ENCODE results near the gene PXN. TPM values are rescaled to one million over a fixed set of nuclear protein-coding genes. Genes with fewer than 3 reads are reported as not detected.

PXN gene
- total and polyA plus RNA-seq, 4 experiments from 2014 or later, result 81.7 to 126 (median 112) TPM

DNA sequence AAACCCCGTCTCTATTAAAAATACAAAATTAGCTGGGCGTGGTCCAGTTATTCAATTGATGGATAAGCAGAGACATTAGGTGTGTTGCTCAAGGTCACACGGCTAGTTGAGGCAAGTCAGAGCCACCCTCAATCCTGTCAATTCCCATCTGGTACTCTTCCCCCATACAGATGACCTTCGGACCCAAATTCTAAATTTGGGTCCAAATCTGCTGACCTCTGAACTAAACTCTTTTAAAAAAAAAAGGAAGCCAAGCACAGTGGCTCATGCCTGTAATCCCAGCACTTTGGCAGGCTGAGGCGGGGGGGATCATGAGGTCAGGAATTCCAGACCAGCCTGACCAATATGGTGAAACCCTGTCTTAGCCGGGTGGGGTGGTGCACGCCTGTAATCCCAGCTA is 94.9 kb downstream of the PXN start:
- H3K27ac Mint-ChIP-seq, result no peak overlapping the region
- Histone ChIP-seq H3K9me3 (ENCODE audit: control insufficient read depth in 1 of 2, low read length in 2 of 2) (no peaks in the 10 kb centered on the region), H3K27ac (ENCODE audit: low read depth, low read length) (no peak overlapping the region), H3K4me3 (ENCODE audit: low read length in 2 of 2) (no peak overlapping the region), H3K27me3 (ENCODE audit: insufficient read depth, low read length) (no peaks in the 10 kb centered on the region), H3K36me3 (ENCODE audit: insufficient read depth, low read length) (peaks cover 58% of the 10 kb centered on the region), H3K4me1 (ENCODE audit: insufficient read depth, low read length) (no peaks in the 10 kb centered on the region)
- ChIA-PET POLR2A (ENCODE audit: partially characterized antibody) (no interaction called here), CTCF (ENCODE audit: partially characterized antibody) (no interaction called here)
- peaks cover 45 to 63% of the 10 kb centered on the region in 2 donors for H3K36me3 Mint-ChIP-seq
- H3K4me3 Mint-ChIP-seq, result no peak overlapping the region
- no peak for DNase-seq
- intact Hi-C loops (cut with micrococcal nuclease), result no loop called here
- H3K27me3 Mint-ChIP-seq, result no peaks in the 10 kb centered on the region
- H3K4me1 Mint-ChIP-seq, result no peaks in the 10 kb centered on the region
- H3K9me3 Mint-ChIP-seq, result peaks cover 0 to 2% (median 0%) of the 10 kb centered on the region in 8 donors

DNA sequence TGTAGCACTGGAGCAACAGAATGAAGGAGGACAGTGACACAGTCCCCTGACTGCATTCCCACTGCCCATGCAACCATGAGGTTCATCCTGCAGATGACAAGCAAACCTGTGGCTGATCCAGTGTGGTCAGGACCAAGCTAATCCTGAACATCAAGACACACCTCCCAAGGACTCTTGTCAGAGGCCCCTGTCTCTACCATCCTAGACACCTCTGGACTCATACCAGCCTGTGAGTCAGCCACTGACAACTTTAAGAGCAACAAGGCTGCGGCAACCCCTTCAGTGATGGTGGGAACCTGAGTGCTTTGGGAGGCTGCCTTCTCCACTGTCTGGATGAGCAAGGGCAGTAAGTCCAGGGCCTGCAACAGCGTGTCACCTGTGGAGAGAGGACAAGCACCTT is 95.6 kb downstream of the PXN start:
- no peaks in the 10 kb centered on the region for H3K27me3 Mint-ChIP-seq
- peaks cover 38 to 59% of the 10 kb centered on the region in 2 donors for H3K36me3 Mint-ChIP-seq
- no peak overlapping the region for H3K27ac ChIP-seq (ENCODE audit: low read depth, low read length)
- ChIA-PET CTCF (ENCODE audit: partially characterized antibody) (no interaction called here), POLR2A (ENCODE audit: partially characterized antibody) (no interaction called here)
- peaks cover 0 to 2% (median 0%) of the 10 kb centered on the region in 8 donors for H3K9me3 Mint-ChIP-seq
- intact Hi-C loops (cut with micrococcal nuclease), result no loop called here
- H3K4me1 Mint-ChIP-seq, result no peaks in the 10 kb centered on the region
- H3K36me3 ChIP-seq (ENCODE audit: insufficient read depth, low read length), result peaks cover 51% of the 10 kb centered on the region
- no peak overlapping the region for H3K4me3 ChIP-seq (ENCODE audit: low read length in 2 of 2)
- H3K4me3 Mint-ChIP-seq, result no peak overlapping the region
- H3K27ac Mint-ChIP-seq, result no peak overlapping the region
- no peaks in the 10 kb centered on the region for H3K9me3 ChIP-seq (ENCODE audit: control insufficient read depth in 1 of 2, low read length in 2 of 2)
- H3K4me1 ChIP-seq (ENCODE audit: insufficient read depth, low read length), result no peaks in the 10 kb centered on the region
- DNase-seq, result no peak
- H3K27me3 ChIP-seq (ENCODE audit: insufficient read depth, low read length), result no peaks in the 10 kb centered on the region

DNA sequence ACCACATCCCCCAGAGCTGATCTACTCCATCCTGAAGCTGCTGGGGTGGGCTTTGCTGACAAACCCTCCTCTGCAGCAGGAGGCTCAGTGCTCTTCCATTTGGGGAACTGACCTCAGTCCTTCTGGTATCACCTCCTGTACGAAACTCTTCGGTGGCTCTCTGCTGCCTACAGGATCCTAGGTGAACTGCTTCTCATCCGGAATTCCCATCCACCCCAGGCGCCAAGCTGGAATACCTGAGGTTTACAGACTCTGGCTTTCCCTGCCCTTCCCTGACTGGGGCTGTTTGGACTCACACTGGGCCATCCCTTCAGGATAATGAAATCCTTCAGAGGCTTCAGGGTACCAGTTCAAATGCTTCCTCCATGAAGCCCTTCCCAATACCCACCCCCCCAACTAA is 97.2 kb downstream of the PXN start:
- H3K36me3 ChIP-seq (ENCODE audit: insufficient read depth, low read length), result peaks cover 55% of the 10 kb centered on the region
- no peak overlapping the region for H3K27ac Mint-ChIP-seq
- H3K9me3 ChIP-seq (ENCODE audit: control insufficient read depth in 1 of 2, low read length in 2 of 2), result no peaks in the 10 kb centered on the region
- no peaks in the 10 kb centered on the region for H3K27me3 ChIP-seq (ENCODE audit: insufficient read depth, low read length)
- H3K4me3 ChIP-seq (ENCODE audit: low read length in 2 of 2), result no peak overlapping the region
- H3K4me1 Mint-ChIP-seq, result no peaks in the 10 kb centered on the region
- H3K27ac ChIP-seq (ENCODE audit: low read depth, low read length), result no peak overlapping the region
- intact Hi-C loops (cut with micrococcal nuclease), result no loop called here
- peaks cover 34 to 60% of the 10 kb centered on the region in 2 donors for H3K36me3 Mint-ChIP-seq
- no peaks in the 10 kb centered on the region for H3K9me3 Mint-ChIP-seq
- H3K4me3 Mint-ChIP-seq, result no peak overlapping the region
- H3K27me3 Mint-ChIP-seq, result no peaks in the 10 kb centered on the region
- DNase-seq, result no peak
- CTCF ChIA-PET (ENCODE audit: partially characterized antibody), result interaction anchor here (0.9 to 1.4 kb wide), 2 partner anchors 57 to 60 kb away, joined by 3 to 4 read pairs; no protein-coding TSS in a partner anchor
- H3K4me1 ChIP-seq (ENCODE audit: insufficient read depth, low read length), result no peaks in the 10 kb centered on the region
- POLR2A ChIA-PET (ENCODE audit: partially characterized antibody), result interaction anchor here (1.0 to 1.2 kb wide), 2 partner anchors 33 to 51 kb away, joined by 3 read pairs; partner anchors contain the start of genes RAB35 and RPLP0

GRCh38 chr12:120167529-120168095 is 97.9 kb downstream of the PXN start:
- POLR2A ChIA-PET (ENCODE audit: partially characterized antibody), result interaction anchor here (1.0 to 1.2 kb wide), 2 partner anchors 34 to 51 kb away, joined by 3 read pairs; partner anchors contain the start of genes RAB35 and RPLP0
- Mint-ChIP-seq H3K27ac (peak overlapping the region in 1 of 7 donors; percentile 27), H3K9me3 (no peaks in the 10 kb centered on the region), H3K36me3 (peaks cover 28 to 57% of the 10 kb centered on the region in 2 donors), H3K27me3 (no peaks in the 10 kb centered on the region), H3K4me3 (no peak overlapping the region), H3K4me1 (no peaks in the 10 kb centered on the region)
- no peak for DNase-seq
- intact Hi-C loops (cut with micrococcal nuclease), result no loop called here
- CTCF ChIA-PET (ENCODE audit: partially characterized antibody), result interaction anchor here (0.9 to 1.4 kb wide), 2 partner anchors 57 to 60 kb away, joined by 3 to 4 read pairs; no protein-coding TSS in a partner anchor
- Histone ChIP-seq H3K27me3 (ENCODE audit: insufficient read depth, low read length) (no peaks in the 10 kb centered on the region), H3K36me3 (ENCODE audit: insufficient read depth, low read length) (peaks cover 57% of the 10 kb centered on the region), H3K4me1 (ENCODE audit: insufficient read depth, low read length) (no peaks in the 10 kb centered on the region), H3K4me3 (ENCODE audit: low read length in 2 of 2) (no peak overlapping the region), H3K9me3 (ENCODE audit: control insufficient read depth in 1 of 2, low read length in 2 of 2) (no peaks in the 10 kb centered on the region), H3K27ac (ENCODE audit: low read depth, low read length) (no peak overlapping the region)

DNA sequence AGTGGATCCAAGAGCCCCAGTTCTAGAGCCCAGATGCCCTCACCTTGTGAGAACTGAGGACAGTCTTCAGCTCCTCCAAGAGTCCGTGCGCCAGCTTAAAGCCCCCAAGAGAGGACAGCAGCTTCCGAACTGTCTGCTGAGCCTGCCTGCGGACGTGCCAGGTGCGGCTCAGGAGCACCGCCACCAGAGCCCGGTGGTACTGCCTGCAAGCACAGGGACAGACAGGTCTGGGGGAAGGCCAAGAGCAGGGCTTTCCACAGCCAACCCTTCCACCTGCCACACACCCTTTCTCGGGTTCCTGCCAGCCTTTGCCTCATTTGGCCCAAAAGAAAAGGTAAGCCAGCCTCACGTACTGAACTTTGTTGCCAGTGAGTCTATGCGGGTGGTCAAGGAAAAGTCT is 101.2 kb downstream of the PXN start:
- Mint-ChIP-seq H3K36me3 (peaks cover 44 to 64% of the 10 kb centered on the region in 2 donors), H3K9me3 (no peaks in the 10 kb centered on the region), H3K4me1 (no peaks in the 10 kb centered on the region), H3K27me3 (no peaks in the 10 kb centered on the region), H3K4me3 (no peak overlapping the region), H3K27ac (no peak overlapping the region)
- Histone ChIP-seq H3K4me1 (ENCODE audit: insufficient read depth, low read length) (no peaks in the 10 kb centered on the region), H3K9me3 (ENCODE audit: control insufficient read depth in 1 of 2, low read length in 2 of 2) (no peaks in the 10 kb centered on the region), H3K27ac (ENCODE audit: low read depth, low read length) (no peak overlapping the region), H3K4me3 (ENCODE audit: low read length in 2 of 2) (no peak overlapping the region), H3K27me3 (ENCODE audit: insufficient read depth, low read length) (no peaks in the 10 kb centered on the region), H3K36me3 (ENCODE audit: insufficient read depth, low read length) (peaks cover 65% of the 10 kb centered on the region)
- intact Hi-C loops (cut with micrococcal nuclease), result no loop called here
- ChIA-PET POLR2A (ENCODE audit: partially characterized antibody) (no interaction called here), CTCF (ENCODE audit: partially characterized antibody) (no interaction called here)
- DNase-seq, result no peak

GRCh38 chr12:120162763-120163162 is 102.8 kb downstream of the PXN start:
- H3K9me3 Mint-ChIP-seq, result no peaks in the 10 kb centered on the region
- H3K4me3 ChIP-seq (ENCODE audit: low read length in 2 of 2), result no peak overlapping the region
- no peaks in the 10 kb centered on the region for H3K27me3 Mint-ChIP-seq
- intact Hi-C loops (cut with micrococcal nuclease), result no loop called here
- peaks cover 66% of the 10 kb centered on the region for H3K36me3 ChIP-seq (ENCODE audit: insufficient read depth, low read length)
- no peaks in the 10 kb centered on the region for H3K4me1 Mint-ChIP-seq
- peaks cover 42 to 62% of the 10 kb centered on the region in 2 donors for H3K36me3 Mint-ChIP-seq
- H3K9me3 ChIP-seq (ENCODE audit: control insufficient read depth in 1 of 2, low read length in 2 of 2), result no peaks in the 10 kb centered on the region
- no peak overlapping the region for H3K27ac ChIP-seq (ENCODE audit: low read depth, low read length)
- H3K27ac Mint-ChIP-seq, result no peak overlapping the region
- H3K4me3 Mint-ChIP-seq, result no peak overlapping the region
- POLR2A ChIA-PET (ENCODE audit: partially characterized antibody), result no interaction called here
- DNase-seq, result no peak
- no peaks in the 10 kb centered on the region for H3K27me3 ChIP-seq (ENCODE audit: insufficient read depth, low read length)
- CTCF ChIA-PET (ENCODE audit: partially characterized antibody), result no interaction called here
- H3K4me1 ChIP-seq (ENCODE audit: insufficient read depth, low read length), result no peaks in the 10 kb centered on the region

- Histone ChIP-seq H3K9me3 (ENCODE audit: control insufficient read depth in 1 of 2, low read length in 2 of 2) (no peaks in the 10 kb centered on the region), H3K4me1 (ENCODE audit: insufficient read depth, low read length) (no peaks in the 10 kb centered on the region), H3K27me3 (ENCODE audit: insufficient read depth, low read length) (no peaks in the 10 kb centered on the region), H3K27ac (ENCODE audit: low read depth, low read length) (no peak overlapping the region), H3K36me3 (ENCODE audit: insufficient read depth, low read length) (peaks cover 73% of the 10 kb centered on the region), H3K4me3 (ENCODE audit: low read length in 2 of 2) (no peak overlapping the region)
- DNase-seq, result no peak
- ChIA-PET POLR2A (ENCODE audit: partially characterized antibody) (no interaction called here), CTCF (ENCODE audit: partially characterized antibody) (no interaction called here)
- Mint-ChIP-seq H3K27ac (no peak overlapping the region), H3K4me3 (no peak overlapping the region), H3K36me3 (peaks cover 49 to 69% of the 10 kb centered on the region in 2 donors), H3K4me1 (no peaks in the 10 kb centered on the region), H3K9me3 (no peaks in the 10 kb centered on the region), H3K27me3 (no peaks in the 10 kb centered on the region)
- intact Hi-C loops (cut with micrococcal nuclease), result no loop called here
These were observed 103.7 kb downstream of the PXN start for GRCh38 chr12:120161852-120162251.

Measured in CD4-positive, alpha-beta memory T cell (primary cell).